Neutrophil (primary cell): ENCODE measurements around the gene TSHZ1.

ENCODE experiments used
- H3K27ac ChIP-seq: fragments of 200-600 bp; sonication (generic); 2 replicates; pipeline ENCODE4 v1.5.1; 2016; ENCODE audit warnings: mild to moderate bottlenecking, moderate library complexity
- H3K27me3 ChIP-seq: fragments of 200-600 bp; sonication (generic); 2 replicates; pipeline ENCODE4 v1.6.0; 2016; ENCODE audit warnings: mild to moderate bottlenecking
- H3K36me3 ChIP-seq: fragments of 200-600 bp; sonication (generic); 2 replicates; pipeline ENCODE4 v1.5.1; 2017
- H3K4me1 ChIP-seq, 2 experiments: fragments of 200-600 bp in 1 of 2; sonication (generic) in 1 of 2; 1 replicate in 1 of 2; 2 replicates in 1 of 2; pipeline versions ENCODE4 v1.5.1 to v1.6.1; 2013 to 2016; ENCODE audit warnings: low read depth in 1 of 2, low read length in 1 of 2, mild to moderate bottlenecking in 1 of 2, moderate library complexity in 1 of 2; ENCODE audit not compliant: control insufficient read depth in 1 of 2, insufficient read depth in 1 of 2
- H3K4me3 ChIP-seq, 2 experiments: fragments of 200-600 bp in 1 of 2; sonication (generic) in 1 of 2; 1 replicate in 1 of 2; 2 replicates in 1 of 2; pipeline ENCODE4 v1.5.1; 2013 to 2016; ENCODE audit warnings: low read depth in 1 of 2, low read length in 1 of 2, mild to moderate bottlenecking in 1 of 2, moderate library complexity in 1 of 2
- H3K9me3 ChIP-seq: fragments of 200-600 bp; sonication (generic); 2 replicates; pipeline ENCODE4 v1.5.1; 2016
- CTCF ChIP-seq: fragments of 200-600 bp; sonication (generic); IDR thresholded peaks from 2 replicates; pipeline ENCODE4 v1.5.1; 2016; ENCODE audit warnings: antibody characterized with exemption

The TSHZ1 gene

GRCh38 chr18:75309564-75309963, 99.0 kb downstream of the TSHZ1 start:
- no peaks in the 10 kb centered on the region for H3K27me3 ChIP-seq
- no peak for TF ChIP-seq CTCF
- no peaks in the 10 kb centered on the region for H3K9me3 ChIP-seq
- no peaks in the 10 kb centered on the region for H3K36me3 ChIP-seq
- H3K4me3 ChIP-seq, result no peak overlapping the region
- no peaks in the 10 kb centered on the region for H3K4me1 ChIP-seq
- H3K27ac ChIP-seq, result no peak overlapping the region

DNA sequence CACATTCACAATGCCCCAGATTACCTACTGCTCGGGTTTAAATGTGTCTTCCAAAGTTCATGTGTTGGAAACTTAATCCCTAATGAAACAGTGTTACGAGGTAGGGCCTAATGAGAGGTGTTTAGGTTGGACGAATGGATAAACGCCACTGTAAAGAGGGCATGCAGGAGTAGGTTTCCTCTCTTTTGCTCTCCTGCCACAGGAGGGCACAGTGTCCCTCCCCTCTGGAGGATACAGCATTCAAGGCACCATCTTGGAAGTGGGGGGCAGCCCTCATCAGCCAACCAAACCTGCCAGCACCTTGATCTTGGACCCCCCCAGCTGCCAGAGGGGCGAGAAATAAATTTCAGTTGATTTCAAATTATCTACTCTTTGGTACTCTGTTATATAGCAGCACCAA, 103.5 kb downstream of the TSHZ1 start:
- Histone ChIP-seq H3K27me3 (no peaks in the 10 kb centered on the region), H3K27ac (no peak overlapping the region), H3K4me1 (no peaks in the 10 kb centered on the region), H3K36me3 (no peaks in the 10 kb centered on the region), H3K9me3 (no peaks in the 10 kb centered on the region), H3K4me3 (no peak overlapping the region)
- no peak for TF ChIP-seq CTCF

GRCh38 chr18:75314606-75315005, 104.0 kb downstream of the TSHZ1 start:
- no peaks in the 10 kb centered on the region for H3K4me1 ChIP-seq
- no peaks in the 10 kb centered on the region for H3K9me3 ChIP-seq
- H3K27me3 ChIP-seq, result no peaks in the 10 kb centered on the region
- TF ChIP-seq CTCF, result no peak
- H3K4me3 ChIP-seq, result no peak overlapping the region
- H3K36me3 ChIP-seq, result no peaks in the 10 kb centered on the region
- no peak overlapping the region for H3K27ac ChIP-seq

DNA sequence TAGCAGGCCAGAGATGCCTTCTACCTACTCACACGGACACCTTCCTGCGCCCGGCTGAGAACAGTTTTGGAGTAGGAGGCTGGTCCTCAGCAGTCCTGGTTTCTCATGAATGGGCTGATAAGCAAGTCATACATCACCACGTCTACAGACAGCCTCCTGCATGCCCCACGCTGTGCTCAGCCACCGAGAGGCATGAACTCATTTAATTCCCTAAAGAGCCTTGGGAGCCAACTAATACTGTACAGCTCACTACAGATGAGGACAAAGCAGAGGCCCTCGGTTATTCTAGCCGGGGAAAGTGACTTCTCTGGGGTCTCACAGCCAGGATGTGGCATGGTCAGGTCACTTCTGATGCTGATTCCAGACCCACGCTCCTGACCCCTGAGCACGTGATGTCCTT, 105.6 kb downstream of the TSHZ1 start:
- Histone ChIP-seq H3K9me3 (no peaks in the 10 kb centered on the region), H3K4me1 (no peaks in the 10 kb centered on the region), H3K27ac (no peak overlapping the region), H3K27me3 (no peaks in the 10 kb centered on the region), H3K36me3 (no peaks in the 10 kb centered on the region), H3K4me3 (no peak overlapping the region)
- TF ChIP-seq CTCF, result no peak

- H3K4me1 ChIP-seq, result no peaks in the 10 kb centered on the region
- H3K4me3 ChIP-seq, result no peak overlapping the region
- no peak overlapping the region for H3K27ac ChIP-seq
- no peaks in the 10 kb centered on the region for H3K36me3 ChIP-seq
- no peaks in the 10 kb centered on the region for H3K27me3 ChIP-seq
- no peak for TF ChIP-seq CTCF
- no peaks in the 10 kb centered on the region for H3K9me3 ChIP-seq
Observed at GRCh38 chr18:75316826-75317225, 106.2 kb downstream of the TSHZ1 start.

DNA sequence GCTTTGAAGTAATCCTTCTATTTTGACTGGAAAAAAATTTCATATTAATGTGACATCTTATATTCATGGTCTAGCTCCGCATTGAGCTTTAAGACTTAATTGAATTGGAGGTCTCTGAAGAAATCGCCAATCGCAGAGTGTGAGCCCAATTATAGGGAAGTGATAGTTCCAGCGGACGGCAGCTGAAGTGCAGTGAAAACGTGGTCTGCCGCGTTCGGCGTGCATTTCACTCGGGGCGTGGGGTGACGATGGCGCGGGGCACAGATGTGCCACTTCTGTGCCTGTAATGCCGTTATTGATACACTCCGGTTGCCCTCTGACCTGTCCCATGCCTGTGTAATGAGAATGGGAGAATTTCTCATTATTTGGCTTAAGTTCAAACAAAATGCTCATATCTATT, 106.7 kb downstream of the TSHZ1 start:
- TF ChIP-seq CTCF, result no peak
- Histone ChIP-seq H3K4me3 (no peak overlapping the region), H3K4me1 (no peaks in the 10 kb centered on the region), H3K27me3 (no peaks in the 10 kb centered on the region), H3K9me3 (no peaks in the 10 kb centered on the region), H3K27ac (no peak overlapping the region), H3K36me3 (no peaks in the 10 kb centered on the region)
